ENCODE results near the gene TMEM63B. TPM values are rescaled to one million over a fixed set of nuclear protein-coding genes. Genes with fewer than 3 reads are reported as not detected.

TMEM63B gene
- total RNA-seq, 6 donors from 2014 or later = 89.8 to 198 (median 128) TPM

DNA sequence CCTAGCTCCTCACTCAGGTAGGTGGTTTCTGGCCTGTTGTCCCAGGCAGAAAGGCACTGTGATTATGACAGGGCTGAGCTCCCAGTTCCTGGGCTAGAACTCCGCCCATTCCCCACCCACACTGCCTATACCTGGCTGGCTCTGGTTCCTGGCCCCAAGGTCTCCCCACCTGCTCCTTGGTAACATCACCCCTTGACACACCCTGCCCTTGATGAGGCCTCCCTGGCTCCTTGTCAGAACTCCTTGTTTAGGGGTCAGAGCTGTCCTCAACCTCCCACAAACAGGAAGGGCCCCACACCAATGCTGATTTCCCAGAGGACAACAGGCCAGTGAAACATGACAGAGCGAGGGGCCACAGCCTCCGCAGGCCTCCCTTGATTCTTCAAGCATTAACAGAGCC is 73.8 kb downstream of the TMEM63B start:
- TF ChIP-seq POLR2A (IDR thresholded peaks at IDR 0.05) (no peak), POLR2AphosphoS5 (IDR thresholded peaks at IDR 0.05) (no peak), EP300 (IDR thresholded peaks at IDR 0.05) (no peak)
- TF ChIP-seq, protein P1, sequence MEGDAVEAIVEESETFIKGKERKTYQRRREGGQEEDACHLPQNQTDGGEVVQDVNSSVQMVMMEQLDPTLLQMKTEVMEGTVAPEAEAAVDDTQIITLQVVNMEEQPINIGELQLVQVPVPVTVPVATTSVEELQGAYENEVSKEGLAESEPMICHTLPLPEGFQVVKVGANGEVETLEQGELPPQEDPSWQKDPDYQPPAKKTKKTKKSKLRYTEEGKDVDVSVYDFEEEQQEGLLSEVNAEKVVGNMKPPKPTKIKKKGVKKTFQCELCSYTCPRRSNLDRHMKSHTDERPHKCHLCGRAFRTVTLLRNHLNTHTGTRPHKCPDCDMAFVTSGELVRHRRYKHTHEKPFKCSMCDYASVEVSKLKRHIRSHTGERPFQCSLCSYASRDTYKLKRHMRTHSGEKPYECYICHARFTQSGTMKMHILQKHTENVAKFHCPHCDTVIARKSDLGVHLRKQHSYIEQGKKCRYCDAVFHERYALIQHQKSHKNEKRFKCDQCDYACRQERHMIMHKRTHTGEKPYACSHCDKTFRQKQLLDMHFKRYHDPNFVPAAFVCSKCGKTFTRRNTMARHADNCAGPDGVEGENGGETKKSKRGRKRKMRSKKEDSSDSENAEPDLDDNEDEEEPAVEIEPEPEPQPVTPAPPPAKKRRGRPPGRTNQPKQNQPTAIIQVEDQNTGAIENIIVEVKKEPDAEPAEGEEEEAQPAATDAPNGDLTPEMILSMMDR (IDR thresholded peaks at IDR 0.05) = no peak
- Histone ChIP-seq H3K27ac (no peak overlapping the region), H3K9me3 (no peaks in the 10 kb centered on the region), H3K36me3 (no peaks in the 10 kb centered on the region), H3K4me1 (no peaks in the 10 kb centered on the region), H3K4me3 (no peak overlapping the region), H3K27me3 (no peaks in the 10 kb centered on the region)
- no peak for DNase-seq
- ATAC-seq (ENCODE audit: low FRiP score in 2 of 2) = no peak
- 68 to 89% methylated on average over 3 of the region's 3 CpGs for WGBS, 2 donors

DNA sequence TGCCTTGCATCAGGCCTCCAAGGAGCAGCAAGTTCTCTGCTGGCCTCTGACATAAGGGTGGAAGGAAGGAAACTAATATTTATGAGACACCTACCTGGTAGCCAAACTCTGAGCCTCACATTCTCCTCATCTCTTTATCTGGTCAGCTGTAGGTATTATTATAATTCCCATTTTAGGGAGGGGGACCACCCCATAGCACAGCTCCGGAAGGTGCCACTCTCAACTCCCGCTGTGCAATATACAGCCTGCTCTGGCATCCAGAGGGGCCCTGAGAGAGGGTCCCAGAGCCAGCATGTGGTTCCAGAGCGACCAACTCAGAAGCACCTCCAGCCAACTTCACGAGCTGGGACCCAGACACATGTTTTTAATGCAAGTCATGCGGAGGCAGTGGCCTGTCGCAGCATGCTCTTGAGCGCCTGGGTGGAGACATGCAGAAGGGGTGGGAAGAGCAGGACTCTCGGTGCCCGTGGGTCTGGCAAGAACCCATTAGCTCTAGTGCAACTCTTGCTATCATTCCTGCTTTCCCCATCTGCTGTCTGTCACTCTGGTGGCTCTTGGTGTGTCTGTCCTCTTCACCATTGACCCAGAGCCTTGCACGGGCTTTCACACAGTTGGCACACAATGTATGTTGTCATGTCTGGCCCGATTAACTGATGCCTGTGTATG is 74.4 kb downstream of the TMEM63B start:
- Histone ChIP-seq H3K4me1 (no peaks in the 10 kb centered on the region), H3K27ac (no peak overlapping the region), H3K27me3 (no peaks in the 10 kb centered on the region), H3K36me3 (no peaks in the 10 kb centered on the region), H3K9me3 (no peaks in the 10 kb centered on the region), H3K4me3 (no peak overlapping the region)
- DNase-seq = no peak
- WGBS, 2 donors = 84 to 91% methylated on average over 9 to 11 of the region's 11 CpGs
- TF ChIP-seq POLR2A (IDR thresholded peaks at IDR 0.05) (no peak), EP300 (IDR thresholded peaks at IDR 0.05) (no peak)
- TF ChIP-seq, protein P1 (IDR thresholded peaks at IDR 0.05) = no peak
- no peak for ATAC-seq (ENCODE audit: low FRiP score in 2 of 2)

DNA sequence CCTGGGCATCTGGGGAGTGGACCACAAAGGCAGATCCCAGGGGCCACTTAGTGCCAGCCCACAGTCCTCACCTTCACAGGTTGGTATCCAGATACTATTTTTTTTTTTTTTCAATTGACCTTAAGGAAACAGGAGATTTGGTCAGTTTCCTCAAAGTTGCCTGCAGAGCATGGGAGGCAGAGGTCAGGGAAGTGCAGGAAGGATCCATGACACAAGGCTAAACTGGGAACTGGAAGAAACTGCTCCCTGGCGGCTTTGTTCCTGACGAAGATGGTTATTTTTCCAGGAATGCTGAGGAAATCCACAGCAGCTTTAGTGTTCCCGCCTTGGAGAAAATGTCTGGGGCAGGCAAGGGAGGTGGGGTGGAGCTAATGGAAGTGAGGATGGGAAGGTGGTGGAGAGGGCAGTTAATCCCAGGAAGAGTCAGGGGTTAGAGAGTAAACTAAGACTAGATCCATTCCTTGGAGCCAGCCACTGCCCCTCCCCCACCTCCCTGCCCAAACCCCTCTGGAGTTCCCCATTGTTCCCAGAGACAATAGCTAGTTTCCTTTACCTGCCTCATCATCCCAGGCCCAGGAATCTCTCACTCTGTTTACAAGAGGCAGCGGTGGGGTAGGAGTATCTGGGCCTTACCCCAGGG is 75.1 kb downstream of the TMEM63B start:
- Histone ChIP-seq H3K4me3 (no peak overlapping the region), H3K27me3 (no peaks in the 10 kb centered on the region), H3K36me3 (no peaks in the 10 kb centered on the region), H3K4me1 (no peaks in the 10 kb centered on the region), H3K27ac (no peak overlapping the region), H3K9me3 (no peaks in the 10 kb centered on the region)
- WGBS, 2 donors = 72 to 87% methylated on average over 4 of the region's 4 CpGs
- ATAC-seq (ENCODE audit: low FRiP score in 2 of 2) (no peak), DNase-seq (no peak)
- no peak for TF ChIP-seq EP300 (IDR thresholded peaks at IDR 0.05)
- no peak for TF ChIP-seq POLR2A (IDR thresholded peaks at IDR 0.05)
- no peak for TF ChIP-seq POLR2AphosphoS5 (IDR thresholded peaks at IDR 0.05)
- TF ChIP-seq, protein P1 (IDR thresholded peaks at IDR 0.05) = no peak

DNA sequence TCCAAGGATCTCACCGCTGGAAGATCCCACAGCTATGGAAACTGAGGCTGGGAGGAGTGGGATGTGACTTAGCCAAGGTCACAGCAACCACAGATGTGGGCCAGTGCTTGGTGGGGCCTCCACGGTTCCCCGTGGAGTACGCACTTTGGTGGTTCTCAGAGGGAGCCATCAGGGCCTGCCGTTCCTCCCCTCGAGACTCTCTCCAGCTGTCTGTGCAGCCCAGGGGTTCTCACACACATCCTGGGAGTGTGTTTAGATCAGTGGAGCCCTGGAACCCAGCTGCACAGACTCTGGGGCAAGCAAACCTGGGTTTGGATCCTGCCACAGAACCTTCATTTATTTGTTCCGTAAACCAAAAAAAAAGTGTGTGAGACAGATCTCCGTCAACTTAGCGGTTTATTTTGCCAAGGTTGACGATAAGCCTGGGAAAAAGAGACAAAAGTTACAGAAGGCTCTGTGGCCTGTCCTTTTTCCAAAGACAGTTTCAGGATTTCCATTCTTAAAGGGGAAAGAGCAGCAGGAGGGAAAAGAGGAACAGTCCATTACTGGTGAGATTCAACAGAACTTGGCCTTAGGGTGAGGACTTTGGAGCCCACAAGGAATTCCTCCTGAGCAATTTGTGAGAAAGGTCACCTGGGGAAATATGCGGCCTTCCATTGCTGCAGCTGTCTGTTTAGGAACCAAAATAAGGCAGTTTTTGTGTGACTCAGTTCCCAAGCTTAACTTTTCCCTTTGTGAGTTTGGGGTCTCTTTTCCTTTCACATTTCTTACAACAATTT is 75.8 kb downstream of the TMEM63B start:
- 89 to 91% methylated on average over 6 to 11 of the region's 11 CpGs for WGBS, 2 donors
- TF ChIP-seq POLR2A (IDR thresholded peaks at IDR 0.05) (no peak), EP300 (IDR thresholded peaks at IDR 0.05) (no peak), POLR2AphosphoS5 (IDR thresholded peaks at IDR 0.05) (no peak)
- TF ChIP-seq, protein P1 (IDR thresholded peaks at IDR 0.05) = no peak
- Histone ChIP-seq H3K27ac (no peak overlapping the region), H3K4me1 (no peaks in the 10 kb centered on the region), H3K27me3 (no peaks in the 10 kb centered on the region), H3K36me3 (no peaks in the 10 kb centered on the region), H3K9me3 (no peaks in the 10 kb centered on the region), H3K4me3 (no peak overlapping the region)
- ATAC-seq (ENCODE audit: low FRiP score in 2 of 2) (no peak), DNase-seq (no peak)
